Measurements from ENCODE around the gene MILR1. TPM values are rescaled to one million over a fixed set of nuclear protein-coding genes. Genes with fewer than 3 reads are reported as not detected.

MILR1 gene
- total and polyA plus RNA-seq, 12 donors, result 1.0 to 13.3 (median 1.3) TPM

- intact Hi-C loops (cut with DNase I), result loop anchor here in 5 of 10 donors (5.0 to 10.0 kb wide), 5 partner anchors 146 to 194 kb away; no protein-coding TSS in a partner anchor
- Histone ChIP-seq H3K4me3 (no peak overlapping the region), H3K9me3 (no peaks in the 10 kb centered on the region), H3K27me3 (no peaks in the 10 kb centered on the region), H3K27ac (peak overlapping the region in 1 of 10 donors; percentile 74), H3K4me1 (peaks cover 15 to 96% (median 82%) of the 10 kb centered on the region in 9 donors), H3K36me3 (peaks cover 0 to 67% (median 50%) of the 10 kb centered on the region in 9 donors)
- ATAC-seq, result no peak
- no peak for TF ChIP-seq CTCF (IDR thresholded peaks at IDR 0.05)
- no peak for DNase-seq
- WGBS, 2 donors, result 68 to 74% methylated on average over 7 of the region's 7 CpGs
Observed at GRCh38 chr17:64498308-64499203, 49.6 kb downstream of the MILR1 start.

- intact Hi-C loops (cut with DNase I), result loop anchor here in 5 of 10 donors (5.0 to 10.0 kb wide), 6 partner anchors 145 to 675 kb away; partner anchors contain the start of genes FTSJ3 (in 1 of the 5) and PSMC5 (in 1 of the 5)
- H3K36me3 ChIP-seq, result peaks cover 0 to 78% (median 61%) of the 10 kb centered on the region in 9 donors
- TF ChIP-seq CTCF (IDR thresholded peaks at IDR 0.05), result no peak
- H3K27me3 ChIP-seq, result no peaks in the 10 kb centered on the region
- 82 to 86% methylated on average over 6 of the region's 6 CpGs for WGBS, 2 donors
- DNase-seq (no peak), ATAC-seq (no peak)
- H3K4me3 ChIP-seq, result no peak overlapping the region
- peaks cover 19 to 94% (median 81%) of the 10 kb centered on the region in 9 donors for H3K4me1 ChIP-seq
- no peak overlapping the region for H3K27ac ChIP-seq
- no peaks in the 10 kb centered on the region for H3K9me3 ChIP-seq
Observed at GRCh38 chr17:64499805-64500486, 51.0 kb downstream of the MILR1 start.

- 81 to 85% methylated on average over 8 of the region's 8 CpGs for WGBS, 2 donors
- Histone ChIP-seq H3K27ac (no peak overlapping the region), H3K4me3 (no peak overlapping the region), H3K36me3 (peaks cover 0 to 81% (median 61%) of the 10 kb centered on the region in 9 donors), H3K4me1 (peaks cover 15 to 88% (median 76%) of the 10 kb centered on the region in 9 donors), H3K27me3 (no peaks in the 10 kb centered on the region), H3K9me3 (no peaks in the 10 kb centered on the region)
- intact Hi-C loops (cut with DNase I), result loop anchor here in 1 of 10 donors (10.0 kb wide), 1 partner anchor 676 kb away; the partner anchor contains the start of genes FTSJ3 and PSMC5
- DNase-seq (no peak), ATAC-seq (no peak)
- TF ChIP-seq CTCF (IDR thresholded peaks at IDR 0.05), result no peak
Observed at GRCh38 chr17:64500487-64500859, 51.6 kb downstream of the MILR1 start.

Measured in heart right ventricle (tissue), 16 donors.